ENCODE results near the gene TIGD3. TPM values are rescaled to one million over a fixed set of nuclear protein-coding genes. Genes with fewer than 3 reads are reported as not detected.
A peak's percentile ranks its signal among the peaks of the same experiment; 100 is the strongest.

Gene TIGD3
- total and polyA plus RNA-seq, 2 of the 8 experiments (the other 6 are each of a cell fraction or from before 2014, with no cell fraction given) = 1.1 to 1.3 TPM

GRCh38 chr11:65379698-65380459, 25.3 kb downstream of the TIGD3 start:
- 85% methylated on average over 13 of the region's 13 CpGs; no CpG with 5 or more reads in 1 of the 2 experiments for WGBS, 2 experiments (ENCODE audit: extremely low coverage in 1 of 2, insufficient coverage in 1 of 2, insufficient read length in 1 of 2, insufficient replicate concordance in 2 of 2, low coverage in 1 of 2, low lambda C conversion rate in 2 of 2, missing lambda C conversion rate in 1 of 2)
- no peak overlapping the region for H3K4me2 ChIP-seq (ENCODE audit: insufficient read depth in 1 of 2, low read depth in 2 of 2, low read length in 2 of 2)
- no peak overlapping the region for H2BK15ac ChIP-seq (ENCODE audit: low read length)
- H2BK12ac ChIP-seq (ENCODE audit: low read depth, low read length) = no peak overlapping the region
- CTCF ChIA-PET (ENCODE audit: partially characterized antibody) = interaction anchor here (0.6 to 5.2 kb wide), 23 partner anchors 8 to 902 kb away, joined by 3 to 30 read pairs (median 5); no protein-coding TSS in a partner anchor
- FAIRE-seq (no peak), DNase-seq (ENCODE audit: low read depth in 1 of 2, low spot score in 2 of 2) (no peak)
- H4K5ac ChIP-seq (ENCODE audit: insufficient read length, low read depth, low read length) = no peak overlapping the region
- no peaks in the 10 kb centered on the region for H3K36me3 ChIP-seq (ENCODE audit: control insufficient read depth in 2 of 4, insufficient read depth in 4 of 4, low read length in 3 of 4)
- H3K79me1 ChIP-seq (ENCODE audit: low read depth, low read length) = no peaks in the 10 kb centered on the region
- POLR2A ChIA-PET (ENCODE audit: partially characterized antibody) = interaction anchor here (0.6 to 3.6 kb wide), 6 partner anchors 43 to 127 kb away, joined by 3 to 36 read pairs (median 4); partner anchors contain the start of genes CDC42EP2, MALAT1 and NEAT1
- no peak overlapping the region for H3K14ac ChIP-seq (ENCODE audit: insufficient read length)
- H3K79me2 ChIP-seq (ENCODE audit: control insufficient read depth in 1 of 2, insufficient read depth in 2 of 2, low read length in 2 of 2) = no peaks in the 10 kb centered on the region
- H3K9me3 ChIP-seq (ENCODE audit: insufficient read depth in 2 of 2, low read depth in 1 of 2, low read length in 1 of 2) = no peaks in the 10 kb centered on the region
- no peak overlapping the region for H2BK20ac ChIP-seq (ENCODE audit: low read length)
- no peak overlapping the region for H3K4me3 ChIP-seq (ENCODE audit: extremely low read depth in 1 of 4, insufficient read depth in 2 of 4, low read depth in 3 of 4, low read length in 4 of 4)
- no peak overlapping the region for H3K9ac ChIP-seq (replicated peaks in 1 of 4; ENCODE audit: extremely low read depth in 1 of 4, low read depth in 3 of 4, low read length in 3 of 4)
- no peak overlapping the region for H2BK5ac ChIP-seq (ENCODE audit: low read depth, low read length)
- H3K27me3 ChIP-seq (replicated peaks in 1 of 4; ENCODE audit: control insufficient read depth in 3 of 4, extremely low read depth in 1 of 4, insufficient read depth in 3 of 4, low read length in 3 of 4) = no peaks in the 10 kb centered on the region
- no peak overlapping the region for H3K27ac ChIP-seq (ENCODE audit: low read depth, low read length)
- H2AFZ ChIP-seq (ENCODE audit: low read length) = no peak overlapping the region
- H3K23me2 ChIP-seq (ENCODE audit: low read depth, low read length) = no peaks in the 10 kb centered on the region
- H2BK120ac ChIP-seq (replicated peaks; ENCODE audit: low read depth, low read length) = no peak overlapping the region
- no peak overlapping the region for H4K8ac ChIP-seq (ENCODE audit: extremely low read depth, insufficient read depth, low read length)
- no peak overlapping the region for H3K56ac ChIP-seq (replicated peaks; ENCODE audit: insufficient read length, low read depth, low read length)
- H3K4ac ChIP-seq (replicated peaks; ENCODE audit: insufficient read length, low read depth, low read length) = peak overlapping the region; percentile 49
- H3K4me1 ChIP-seq (replicated peaks in 1 of 4; ENCODE audit: control insufficient read depth in 3 of 4, insufficient read depth in 4 of 4, low read length in 3 of 4) = peaks cover 0 to 12% (median 11%) of the 10 kb centered on the region in 4 experiments; a peak in 5 of 7 replicates
- H4K91ac ChIP-seq (replicated peaks; ENCODE audit: insufficient read length, low read length) = no peak overlapping the region
- H2AK5ac ChIP-seq (ENCODE audit: low read depth, low read length) = no peak overlapping the region
- H3K18ac ChIP-seq (ENCODE audit: extremely low read depth, low read length) = no peak overlapping the region
- no peak overlapping the region for H3K23ac ChIP-seq (ENCODE audit: insufficient read length)
- no peaks in the 10 kb centered on the region for H4K20me1 ChIP-seq (replicated peaks in 1 of 2; ENCODE audit: control insufficient read depth in 1 of 2, insufficient read depth in 2 of 2, low read length in 2 of 2)
- TF ChIP-seq KDM4A (IDR thresholded peaks at IDR 0.05; ENCODE audit: low read depth, low read length, severe bottlenecking) = no peak
- TF ChIP-seq CEBPB (IDR thresholded peaks at IDR 0.05; ENCODE audit: low read depth, low read length) = no peak
- TF ChIP-seq CREB1 (IDR thresholded peaks at IDR 0.05) = no peak
- no peak for TF ChIP-seq EGR1 (IDR thresholded peaks at IDR 0.05; ENCODE audit: borderline replicate concordance, low read depth, low read length)
- no peak for TF ChIP-seq SUZ12 (IDR thresholded peaks at IDR 0.05; ENCODE audit: low read length)
- TF ChIP-seq MAX (IDR thresholded peaks at IDR 0.05) = no peak

Data from H1 (cell line).